ENCODE measurements around the gene TCHP.

TCHP gene

DNA sequence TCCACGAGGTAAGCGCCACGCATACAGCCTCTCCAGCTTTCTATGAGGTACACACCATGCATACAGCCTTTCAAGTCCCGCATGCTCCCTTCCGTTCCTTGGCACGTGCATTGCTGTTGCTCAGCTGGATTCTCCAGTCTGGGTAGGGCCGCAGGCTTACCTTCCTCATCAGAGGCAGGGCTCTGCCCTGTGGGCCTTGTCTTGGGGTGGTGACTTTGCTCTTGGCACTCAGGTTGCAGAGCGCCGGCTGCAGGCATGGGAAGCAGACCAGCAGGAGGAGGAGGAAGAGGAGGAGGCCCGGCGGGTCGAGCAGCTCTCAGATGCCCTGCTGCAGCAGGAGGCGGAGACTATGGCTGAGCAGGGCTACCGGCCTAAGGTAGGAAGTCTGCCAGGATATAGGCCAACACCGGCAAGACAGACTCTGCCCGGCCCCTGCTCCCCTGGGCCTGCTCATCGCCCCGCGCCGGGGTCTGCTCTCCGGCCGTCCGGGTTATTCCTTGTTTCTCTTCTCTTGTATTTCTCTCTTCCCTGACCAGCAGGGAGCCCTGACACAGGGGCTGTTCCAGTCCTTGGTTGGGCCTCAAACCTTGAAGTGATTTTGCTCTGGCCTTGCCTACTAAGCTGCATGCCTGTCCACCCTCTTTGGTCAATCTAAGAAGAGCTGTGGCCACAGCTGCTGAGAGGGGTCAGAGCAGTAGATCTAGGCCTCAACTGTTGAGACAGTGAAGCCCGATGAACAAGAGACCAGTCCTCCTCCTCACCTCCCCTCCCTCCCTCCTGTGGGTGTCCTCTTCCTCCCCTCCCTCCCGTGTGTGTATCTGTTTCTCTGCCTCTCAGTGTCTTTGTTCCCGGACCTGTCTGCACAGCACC, 15.3 kb downstream of the TCHP start:
- ATAC-seq (ENCODE audit: insufficient read depth, low read depth) (no peak), DNase-seq (no peak)
- no peaks in the 10 kb centered on the region for H3K9me3 ChIP-seq (ENCODE audit: insufficient read depth, low read length, severe bottlenecking)
- H3K79me2 ChIP-seq (ENCODE audit: insufficient read depth, low read length): no peaks in the 10 kb centered on the region
- TF ChIP-seq, protein P1, sequence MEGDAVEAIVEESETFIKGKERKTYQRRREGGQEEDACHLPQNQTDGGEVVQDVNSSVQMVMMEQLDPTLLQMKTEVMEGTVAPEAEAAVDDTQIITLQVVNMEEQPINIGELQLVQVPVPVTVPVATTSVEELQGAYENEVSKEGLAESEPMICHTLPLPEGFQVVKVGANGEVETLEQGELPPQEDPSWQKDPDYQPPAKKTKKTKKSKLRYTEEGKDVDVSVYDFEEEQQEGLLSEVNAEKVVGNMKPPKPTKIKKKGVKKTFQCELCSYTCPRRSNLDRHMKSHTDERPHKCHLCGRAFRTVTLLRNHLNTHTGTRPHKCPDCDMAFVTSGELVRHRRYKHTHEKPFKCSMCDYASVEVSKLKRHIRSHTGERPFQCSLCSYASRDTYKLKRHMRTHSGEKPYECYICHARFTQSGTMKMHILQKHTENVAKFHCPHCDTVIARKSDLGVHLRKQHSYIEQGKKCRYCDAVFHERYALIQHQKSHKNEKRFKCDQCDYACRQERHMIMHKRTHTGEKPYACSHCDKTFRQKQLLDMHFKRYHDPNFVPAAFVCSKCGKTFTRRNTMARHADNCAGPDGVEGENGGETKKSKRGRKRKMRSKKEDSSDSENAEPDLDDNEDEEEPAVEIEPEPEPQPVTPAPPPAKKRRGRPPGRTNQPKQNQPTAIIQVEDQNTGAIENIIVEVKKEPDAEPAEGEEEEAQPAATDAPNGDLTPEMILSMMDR (IDR thresholded peaks at IDR 0.05; ENCODE audit: borderline replicate concordance, extremely low read depth, low read length, poor library complexity, severe bottlenecking): no peak
- TF ChIP-seq EZH2 (IDR thresholded peaks at IDR 0.05; ENCODE audit: borderline replicate concordance, low read depth, low read length, severe bottlenecking): no peak
- no peak overlapping the region for H3K27ac ChIP-seq (ENCODE audit: low read length)
- H3K27me3 ChIP-seq (ENCODE audit: insufficient read depth, low read length, poor library complexity): no peaks in the 10 kb centered on the region
- H3K9ac ChIP-seq (ENCODE audit: low read depth, low read length): no peak overlapping the region
- H4K20me1 ChIP-seq (ENCODE audit: insufficient read depth, low read length): no peaks in the 10 kb centered on the region; the same call in 1 of the 2 replicates
- H3K36me3 ChIP-seq (ENCODE audit: insufficient read depth, low read length): peaks cover 91% of the 10 kb centered on the region
- no peak overlapping the region for H2AFZ ChIP-seq (ENCODE audit: low read depth, low read length)
- H3K4me2 ChIP-seq (ENCODE audit: insufficient read depth, low read length): no peak overlapping the region
- no peak overlapping the region for H3K4me3 ChIP-seq (ENCODE audit: low read depth in 1 of 2, low read length in 2 of 2)
- no peaks in the 10 kb centered on the region for H3K4me1 ChIP-seq (ENCODE audit: insufficient read depth, low read length)

DNA sequence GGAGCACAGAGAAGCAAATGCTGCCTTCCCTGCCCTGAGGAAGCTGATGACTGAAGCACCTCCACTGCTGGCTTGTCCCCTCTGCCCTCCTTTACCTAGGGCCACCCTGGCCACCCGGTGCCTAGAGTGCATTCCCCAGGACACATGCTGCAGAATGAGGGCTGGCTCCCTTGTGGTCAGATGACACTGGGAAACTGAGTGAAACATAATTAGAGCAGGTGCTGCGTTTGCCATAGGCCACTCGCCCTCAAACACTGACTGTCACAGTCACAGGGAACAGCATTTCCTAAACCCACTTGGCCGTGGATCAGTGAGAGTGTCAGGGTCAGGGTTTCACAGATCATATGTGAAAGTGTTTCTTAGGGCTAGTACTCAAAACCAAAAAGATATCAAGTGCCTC, 16.0 kb downstream of the TCHP start:
- H4K20me1 ChIP-seq (ENCODE audit: insufficient read depth, low read length): no peaks in the 10 kb centered on the region; the same call in 1 of the 2 replicates

DNA sequence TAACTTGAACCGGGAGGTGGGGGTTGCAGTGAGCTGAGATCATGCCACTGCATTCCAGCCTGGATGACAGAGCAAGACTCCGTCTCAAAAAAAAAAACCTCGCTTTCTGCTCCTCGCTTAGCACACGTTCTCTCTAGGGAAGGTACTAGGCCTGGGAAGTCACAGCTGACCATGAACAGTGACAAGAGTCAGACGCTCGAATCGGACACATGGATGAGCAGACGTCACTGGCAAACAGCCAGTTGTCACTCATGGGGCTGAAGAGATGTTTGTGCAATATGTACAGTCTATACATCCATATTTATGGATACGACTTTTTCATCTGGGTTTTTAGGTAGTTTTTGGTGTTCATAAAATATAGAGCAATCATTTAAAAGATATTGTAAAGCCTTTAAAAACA, 19.4 kb downstream of the TCHP start:
- Histone ChIP-seq H3K27me3 (ENCODE audit: insufficient read depth, low read length, poor library complexity) (no peaks in the 10 kb centered on the region), H3K4me2 (ENCODE audit: insufficient read depth, low read length) (no peak overlapping the region), H3K9ac (ENCODE audit: low read depth, low read length) (no peak overlapping the region), H3K9me3 (ENCODE audit: insufficient read depth, low read length, severe bottlenecking) (no peaks in the 10 kb centered on the region), H2AFZ (ENCODE audit: low read depth, low read length) (no peak overlapping the region), H4K20me1 (ENCODE audit: insufficient read depth, low read length) (no peaks in the 10 kb centered on the region; the same call in 1 of the 2 replicates), H3K27ac (ENCODE audit: low read length) (no peak overlapping the region), H3K36me3 (ENCODE audit: insufficient read depth, low read length) (peaks cover 61% of the 10 kb centered on the region), H3K4me1 (ENCODE audit: insufficient read depth, low read length) (no peaks in the 10 kb centered on the region), H3K79me2 (ENCODE audit: insufficient read depth, low read length) (no peaks in the 10 kb centered on the region), H3K4me3 (ENCODE audit: low read depth in 1 of 2, low read length in 2 of 2) (no peak overlapping the region)
- ATAC-seq (ENCODE audit: insufficient read depth, low read depth) (no peak), DNase-seq (no peak)
- no peak for TF ChIP-seq EZH2 (IDR thresholded peaks at IDR 0.05; ENCODE audit: borderline replicate concordance, low read depth, low read length, severe bottlenecking)
- TF ChIP-seq, protein P1 (IDR thresholded peaks at IDR 0.05; ENCODE audit: borderline replicate concordance, extremely low read depth, low read length, poor library complexity, severe bottlenecking): no peak

More for the DNA sequence above, 16.0 kb downstream of the TCHP start:
- no peaks in the 10 kb centered on the region for H3K27me3 ChIP-seq (ENCODE audit: insufficient read depth, low read length, poor library complexity)
- no peaks in the 10 kb centered on the region for H3K79me2 ChIP-seq (ENCODE audit: insufficient read depth, low read length)
- TF ChIP-seq, protein P1 (IDR thresholded peaks at IDR 0.05; ENCODE audit: borderline replicate concordance, extremely low read depth, low read length, poor library complexity, severe bottlenecking): no peak
- TF ChIP-seq EZH2 (IDR thresholded peaks at IDR 0.05; ENCODE audit: borderline replicate concordance, low read depth, low read length, severe bottlenecking): no peak
- H3K9me3 ChIP-seq (ENCODE audit: insufficient read depth, low read length, severe bottlenecking): no peaks in the 10 kb centered on the region
- DNase-seq: no peak
- peaks cover 90% of the 10 kb centered on the region for H3K36me3 ChIP-seq (ENCODE audit: insufficient read depth, low read length)
- H2AFZ ChIP-seq (ENCODE audit: low read depth, low read length): no peak overlapping the region
- ATAC-seq (ENCODE audit: insufficient read depth, low read depth): no peak
- no peak overlapping the region for H3K4me2 ChIP-seq (ENCODE audit: insufficient read depth, low read length)
- H3K4me1 ChIP-seq (ENCODE audit: insufficient read depth, low read length): no peaks in the 10 kb centered on the region
- no peak overlapping the region for H3K9ac ChIP-seq (ENCODE audit: low read depth, low read length)
- no peak overlapping the region for H3K4me3 ChIP-seq (ENCODE audit: low read depth in 1 of 2, low read length in 2 of 2)
- H3K27ac ChIP-seq (ENCODE audit: low read length): no peak overlapping the region
